Fibroblast of lung (primary cell): ENCODE results near the gene FSTL5.

Experiments used
- EZH2 ChIP-seq: IDR thresholded peaks from 2 replicates; pipeline ENCODE4 v1.5.1; 2012; ENCODE audit warnings: low read length, control low read depth, mild to moderate bottlenecking; ENCODE audit errors: missing control alignments
- TF ChIP-seq, protein P1 (sequence below), 2 donors: IDR thresholded peaks in 1 of 2; conservative IDR thresholded peaks in 1 of 2; 1 replicate in 1 of 2; 2 replicates in 1 of 2; pipeline ENCODE4 v1.5.1; 2011 to 2012; ENCODE audit warnings: low read length in 2 of 2, control low read depth in 1 of 2, inconsistent platforms in 1 of 2, low read depth in 1 of 2, mild to moderate bottlenecking in 1 of 2

DNA sequence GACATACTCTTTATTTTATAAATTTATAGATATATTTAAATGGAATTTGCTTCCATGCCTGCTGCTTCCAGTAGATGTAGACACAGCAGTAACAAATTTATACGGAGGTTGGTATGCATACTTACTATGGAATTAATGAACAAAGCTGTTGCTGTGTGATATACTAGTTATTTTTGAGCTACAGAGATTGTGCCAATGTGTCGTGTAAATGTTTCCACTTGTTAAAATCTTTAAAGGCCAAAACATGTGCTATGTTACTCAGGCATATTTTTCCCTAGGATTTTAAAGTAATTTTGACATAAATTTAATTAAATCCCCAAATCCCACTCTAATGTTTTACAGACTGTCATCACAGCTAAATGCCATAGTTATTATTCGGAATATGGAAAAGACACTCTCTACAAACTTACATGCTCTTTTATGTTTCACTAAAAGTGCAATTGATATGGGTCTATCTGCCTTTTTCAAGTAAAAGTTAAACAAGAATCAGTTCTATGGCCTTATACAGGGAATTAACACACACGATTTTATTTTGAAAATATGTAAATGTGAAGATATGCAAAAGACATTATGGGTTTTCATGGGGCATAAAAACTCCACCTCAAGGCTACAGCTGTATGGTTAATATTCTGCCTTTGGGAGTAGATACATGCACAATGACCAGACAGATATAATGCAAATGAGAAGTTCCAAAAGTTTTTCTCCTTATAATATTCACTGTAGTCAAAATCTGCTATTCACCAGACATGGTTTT, 256.8 kb downstream of the FSTL5 start:
- TF ChIP-seq, protein P1, sequence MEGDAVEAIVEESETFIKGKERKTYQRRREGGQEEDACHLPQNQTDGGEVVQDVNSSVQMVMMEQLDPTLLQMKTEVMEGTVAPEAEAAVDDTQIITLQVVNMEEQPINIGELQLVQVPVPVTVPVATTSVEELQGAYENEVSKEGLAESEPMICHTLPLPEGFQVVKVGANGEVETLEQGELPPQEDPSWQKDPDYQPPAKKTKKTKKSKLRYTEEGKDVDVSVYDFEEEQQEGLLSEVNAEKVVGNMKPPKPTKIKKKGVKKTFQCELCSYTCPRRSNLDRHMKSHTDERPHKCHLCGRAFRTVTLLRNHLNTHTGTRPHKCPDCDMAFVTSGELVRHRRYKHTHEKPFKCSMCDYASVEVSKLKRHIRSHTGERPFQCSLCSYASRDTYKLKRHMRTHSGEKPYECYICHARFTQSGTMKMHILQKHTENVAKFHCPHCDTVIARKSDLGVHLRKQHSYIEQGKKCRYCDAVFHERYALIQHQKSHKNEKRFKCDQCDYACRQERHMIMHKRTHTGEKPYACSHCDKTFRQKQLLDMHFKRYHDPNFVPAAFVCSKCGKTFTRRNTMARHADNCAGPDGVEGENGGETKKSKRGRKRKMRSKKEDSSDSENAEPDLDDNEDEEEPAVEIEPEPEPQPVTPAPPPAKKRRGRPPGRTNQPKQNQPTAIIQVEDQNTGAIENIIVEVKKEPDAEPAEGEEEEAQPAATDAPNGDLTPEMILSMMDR (conservative IDR thresholded peaks at IDR 0.05 in 1 of 2, IDR thresholded peaks at IDR 0.05 in 1 of 2; ENCODE audit: low read depth in 1 of 2, low read length in 2 of 2): no peak
- TF ChIP-seq EZH2: no peak
